ENCODE results near the gene GALNT16.

GALNT16 gene

GRCh38 chr14:69405762-69406161, 145.8 kb downstream of the GALNT16 start:
- DNase-seq (ENCODE audit: low read depth) = no peak
